Activated CD4-positive, alpha-beta T cell treated with anti-CD3 and anti-CD28 coated beads, Interleukin-2, amount 50 U/mL, for 48 hours (primary cell): ENCODE measurements around the gene STXBP2.
A peak's percentile ranks its signal among the peaks of the same experiment; 100 is the strongest.

ENCODE experiments used
- DNase-seq, 2 experiments: peaks; one replicate each; pipeline ENCODE4 v3.0.0-alpha.2; 2020

The STXBP2 gene

GRCh38 chr19:7681340-7682174 lies 44.6 kb downstream of the STXBP2 start:
- DNase-seq, result peak; percentile 85 to 91

GRCh38 chr19:7682175-7682855 lies 45.4 kb downstream of the STXBP2 start:
- no peak for DNase-seq

GRCh38 chr19:7685546-7686445 lies 48.9 kb downstream of the STXBP2 start:
- no peak for DNase-seq

GRCh38 chr19:7687177-7687576 lies 50.3 kb downstream of the STXBP2 start:
- DNase-seq, result no peak

- no peak for DNase-seq
Measured at GRCh38 chr19:7689165-7689564, 52.3 kb downstream of the STXBP2 start.

- DNase-seq, result no peak
Measured at GRCh38 chr19:7690779-7691258, 53.9 kb downstream of the STXBP2 start.

GRCh38 chr19:7691497-7691896 lies 54.6 kb downstream of the STXBP2 start:
- no peak for DNase-seq

- no peak for DNase-seq
Measured at GRCh38 chr19:7692417-7693088, 55.6 kb downstream of the STXBP2 start.

- no peak for DNase-seq
Measured at GRCh38 chr19:7694499-7694898, 57.6 kb downstream of the STXBP2 start.
